MM.1S (cell line): ENCODE measurements around the gene ZNF362.

Source experiments
- EZH2 ChIP-seq: fragments of 300-600 bp; sonication (generic); optimal IDR thresholded peaks from 2 replicates; pipeline ENCODE3; 2017; ENCODE audit warnings: low read depth, mild to moderate bottlenecking, antibody characterized with exemption, low read length, mixed read lengths
- EZH2phosphoT487 ChIP-seq: fragments of 300-600 bp; sonication (generic); IDR thresholded peaks from 2 replicates; pipeline ENCODE4 v1.6.1; 2018; ENCODE audit warnings: antibody characterized with exemption, low read length
- TF ChIP-seq, protein P1 (sequence below): fragments of 300-600 bp; sonication (generic); IDR thresholded peaks from 2 replicates; pipeline ENCODE4 v1.5.1; 2016; ENCODE audit warnings: antibody characterized with exemption, low read length, mixed read lengths

DNA sequence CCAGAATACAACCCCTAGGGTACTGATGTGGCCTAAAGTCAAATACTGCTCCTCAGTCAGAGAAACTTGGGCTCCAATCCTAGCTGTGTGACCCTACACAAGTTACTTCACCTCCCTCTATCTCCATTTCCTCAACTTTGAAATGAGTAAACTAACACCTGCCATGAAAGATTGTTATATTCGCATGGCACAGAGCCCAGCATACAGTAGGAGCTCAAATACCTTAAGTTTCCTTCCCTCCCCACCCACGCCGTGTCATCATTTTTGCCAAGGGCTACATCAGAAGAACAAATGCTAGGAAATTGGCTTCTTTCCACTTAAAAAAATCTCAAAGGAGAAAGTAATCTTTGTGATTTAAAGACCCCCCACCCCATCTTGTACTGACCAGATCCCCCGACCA lies 22.2 kb upstream of the ZNF362 start:
- TF ChIP-seq, protein P1, sequence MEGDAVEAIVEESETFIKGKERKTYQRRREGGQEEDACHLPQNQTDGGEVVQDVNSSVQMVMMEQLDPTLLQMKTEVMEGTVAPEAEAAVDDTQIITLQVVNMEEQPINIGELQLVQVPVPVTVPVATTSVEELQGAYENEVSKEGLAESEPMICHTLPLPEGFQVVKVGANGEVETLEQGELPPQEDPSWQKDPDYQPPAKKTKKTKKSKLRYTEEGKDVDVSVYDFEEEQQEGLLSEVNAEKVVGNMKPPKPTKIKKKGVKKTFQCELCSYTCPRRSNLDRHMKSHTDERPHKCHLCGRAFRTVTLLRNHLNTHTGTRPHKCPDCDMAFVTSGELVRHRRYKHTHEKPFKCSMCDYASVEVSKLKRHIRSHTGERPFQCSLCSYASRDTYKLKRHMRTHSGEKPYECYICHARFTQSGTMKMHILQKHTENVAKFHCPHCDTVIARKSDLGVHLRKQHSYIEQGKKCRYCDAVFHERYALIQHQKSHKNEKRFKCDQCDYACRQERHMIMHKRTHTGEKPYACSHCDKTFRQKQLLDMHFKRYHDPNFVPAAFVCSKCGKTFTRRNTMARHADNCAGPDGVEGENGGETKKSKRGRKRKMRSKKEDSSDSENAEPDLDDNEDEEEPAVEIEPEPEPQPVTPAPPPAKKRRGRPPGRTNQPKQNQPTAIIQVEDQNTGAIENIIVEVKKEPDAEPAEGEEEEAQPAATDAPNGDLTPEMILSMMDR, result no peak
- TF ChIP-seq EZH2phosphoT487 (no peak), EZH2 (no peak)
